HepG2 (cell line): Measurements from ENCODE around the gene MRPL38. TPM values are rescaled to one million over a fixed set of nuclear protein-coding genes. Genes with fewer than 3 reads are reported as not detected.

ENCODE experiments used
- AGO2 ChIP-seq: fragments of 200-400 bp; formaldehyde crosslinking; optimal IDR thresholded peaks from 2 replicates; pipeline ENCODE3; 2017; ENCODE audit warnings: mild to moderate bottlenecking, low read depth, low read length, moderate library complexity
- CBFB ChIP-seq: sonication (generic); formaldehyde crosslinking; IDR thresholded peaks from 2 replicates; pipeline ENCODE4 v1.4.0; 2020; ENCODE audit warnings: missing genetic modification reagents
- DNMT3B ChIP-seq: conservative IDR thresholded peaks from 2 replicates; pipeline ENCODE4 v1.6.1; 2016; ENCODE audit warnings: missing biosample characterization, control low read depth
- HMGA1 ChIP-seq: sonication (generic); formaldehyde crosslinking; conservative IDR thresholded peaks from 2 replicates; pipeline ENCODE4 v1.4.0; 2020; ENCODE audit warnings: missing genetic modification reagents
- IRF9 ChIP-seq: sonication (generic); formaldehyde crosslinking; IDR thresholded peaks from 2 replicates; pipeline ENCODE4 v1.8.0; 2022; ENCODE audit warnings: missing genetic modification reagents, mild to moderate bottlenecking, borderline replicate concordance
- KIAA2018 ChIP-seq: sonication (generic); formaldehyde crosslinking; IDR thresholded peaks from 2 replicates; pipeline ENCODE4 v1.5.0; 2020; ENCODE audit warnings: mild to moderate bottlenecking, missing genetic modification reagents, borderline replicate concordance
- NFKB2 ChIP-seq: sonication (generic); formaldehyde crosslinking; IDR thresholded peaks from 2 replicates; pipeline ENCODE4 v1.4.0; 2020; ENCODE audit warnings: missing genetic modification reagents, borderline replicate concordance
- NONO ChIP-seq, 2 experiments: fragments of 450-650 bp in 1 of 2; sonication (generic) in 1 of 2; formaldehyde crosslinking in 1 of 2; IDR thresholded peaks in 1 of 2; conservative IDR thresholded peaks in 1 of 2; 2 replicates each; pipeline versions ENCODE4 v1.6.1 to v1.8.0; 2017 to 2022; ENCODE audit warnings: mild to moderate bottlenecking in 1 of 2, missing genetic modification reagents in 1 of 2, moderate library complexity in 1 of 2
- PHF8 ChIP-seq: sonication (generic); formaldehyde crosslinking; IDR thresholded peaks from 2 replicates; pipeline ENCODE4 v1.5.0; 2020; ENCODE audit warnings: missing genetic modification reagents
- SALL2 ChIP-seq: sonication (generic); formaldehyde crosslinking; IDR thresholded peaks from 2 replicates; pipeline ENCODE4 v1.8.1; 2023; ENCODE audit warnings: mild to moderate bottlenecking, missing genetic modification reagents, inconsistent platforms
- STAT6 ChIP-seq: sonication (generic); formaldehyde crosslinking; IDR thresholded peaks from 2 replicates; pipeline ENCODE4 v1.4.0; 2020; ENCODE audit warnings: missing genetic modification reagents, mild to moderate bottlenecking, borderline replicate concordance
- TRIM24 ChIP-seq: sonication (generic); formaldehyde crosslinking; IDR thresholded peaks from 2 replicates; pipeline ENCODE4 v1.8.0; 2022; ENCODE audit warnings: mild to moderate bottlenecking, missing genetic modification reagents
- ZNF24 ChIP-seq: fragments of 450-650 bp; IDR thresholded peaks from 2 replicates; pipeline ENCODE4 v1.6.1; 2017; ENCODE audit warnings: antibody characterized with exemption, mild to moderate bottlenecking
- ZNF256 ChIP-seq: sonication (generic); formaldehyde crosslinking; conservative IDR thresholded peaks from 2 replicates; pipeline ENCODE4 v1.4.0; 2020; ENCODE audit warnings: missing genetic modification reagents
- ZNF282 ChIP-seq: fragments of 450-650 bp; IDR thresholded peaks from 2 replicates; pipeline ENCODE4 v1.6.1; 2018; ENCODE audit not compliant: partially characterized antibody
- ZNF772 ChIP-seq: sonication (generic); formaldehyde crosslinking; IDR thresholded peaks from 2 replicates; pipeline ENCODE4 v1.5.0; 2020; ENCODE audit warnings: mild to moderate bottlenecking, missing genetic modification reagents
- polyA plus RNA-seq, 8 experiments: library from polyadenylated mRNA; depleted of rRNA in 3 of 8; stranded (reverse) in 7 of 8; unstranded in 1 of 8; fragments of >200 nt; fragmentation: Illumina TruSeq in 4 of 8; extraction: Trizol in 4 of 8; gene quantifications; 2 replicates each; pipeline versions ENCODE4 v1.2.1 to v1.2.3, GENCODE V29; 2011 to 2016; ENCODE audit warnings: low read depth in 4 of 8, missing spikeins in 1 of 8, mixed read lengths in 1 of 8; ENCODE audit not compliant: insufficient read depth in 1 of 8
- total RNA-seq, 5 experiments: library from RNA; depleted of rRNA; stranded (reverse); fragments of >200 nt; fragmentation: Illumina TruSeq; extraction: Trizol; gene quantifications; 2 replicates each; pipeline ENCODE4 v1.2.3, GENCODE V29; 2016; ENCODE audit warnings: low read depth in 1 of 5

Gene MRPL38
- total and polyA plus RNA-seq, 2 of the 13 experiments (the other 11 are each of a cell fraction or from before 2014, with no cell fraction given), result 83.7 to 125 TPM

- no peak for TF ChIP-seq KIAA2018 (CRISPR knock-in tag)
- TF ChIP-seq TRIM24 (CRISPR knock-in tag), result no peak
- TF ChIP-seq ZNF772 (CRISPR knock-in tag), result peak; percentile 78; the same call in 1 of the 2 replicates
- no peak; the same call in 1 of the 2 replicates for TF ChIP-seq NFKB2
- TF ChIP-seq AGO2, result peak; percentile 90
- no peak for TF ChIP-seq HMGA1 (CRISPR knock-in tag)
- TF ChIP-seq ZNF24, result no peak
- TF ChIP-seq ZNF282, result no peak
- no peak for TF ChIP-seq NONO (IDR thresholded peaks at IDR 0.05)
- TF ChIP-seq NONO (CRISPR knock-in tag; conservative IDR thresholded peaks at IDR 0.05), result peak; percentile 54; the same call in 1 of the 2 replicates
- no peak for TF ChIP-seq DNMT3B (CRISPR knock-in tag)
- TF ChIP-seq IRF9 (CRISPR knock-in tag), result no peak; the same call in 1 of the 2 replicates
- TF ChIP-seq PHF8 (CRISPR knock-in tag), result peak; percentile 82
- peak; percentile 38; the same call in 1 of the 2 replicates for TF ChIP-seq CBFB
- TF ChIP-seq SALL2, result no peak
- peak; percentile 43; the same call in 1 of the 2 replicates for TF ChIP-seq STAT6 (CRISPR knock-in tag)
- no peak; the same call in 1 of the 2 replicates for TF ChIP-seq ZNF256 (CRISPR knock-in tag)
These were observed 12.0 kb downstream of the MRPL38 start (continued) for GRCh38 chr17:75892556-75893224.
